Lung (tissue), 12 donors: ENCODE results near the gene RGL4. TPM values are rescaled to one million over a fixed set of nuclear protein-coding genes. Genes with fewer than 3 reads are reported as not detected.
A peak's percentile ranks its signal among the peaks of the same experiment; 100 is the strongest.
"Not testable (repeated sequence)": the region's sequence is repeated elsewhere in the genome, so short reads cannot be mapped to it uniquely, and the experiment has no call there.

Experiments
- ATAC-seq: fragments of 200-7000 bp; cut with Tn5 transposase; one replicate; pipeline ENCODE4 v1.9.1; 2020; ENCODE audit warnings: moderate number of reproducible peaks; ENCODE audit not compliant: insufficient read depth, low FRiP score
- DNase-seq, 3 donors: peaks; one replicate each; pipeline ENCODE4 v3.0.0-alpha.2; 2013 to 2017
- H3K27ac ChIP-seq, 2 donors: one replicate each; pipeline ENCODE4 v1.5.1; 2013; ENCODE audit warnings: mild to moderate bottlenecking in 2 of 2, moderate library complexity in 2 of 2, control low read depth in 1 of 2, inconsistent platforms in 1 of 2, low read depth in 1 of 2, low read length in 1 of 2
- H3K27me3 ChIP-seq, 3 donors: one replicate each; pipeline ENCODE4 v1.5.1; 2013; ENCODE audit warnings: low read length in 2 of 3; ENCODE audit not compliant: control insufficient read depth in 3 of 3, insufficient read depth in 3 of 3
- H3K36me3 ChIP-seq, 4 donors: one replicate each; pipeline ENCODE4 v1.5.1; 2013; ENCODE audit warnings: low read length in 4 of 4, mild to moderate bottlenecking in 1 of 4, moderate library complexity in 1 of 4; ENCODE audit not compliant: control insufficient read depth in 4 of 4, insufficient read depth in 4 of 4
- H3K4me1 ChIP-seq, 5 donors: one replicate each; pipeline ENCODE4 v1.5.1; 2013; ENCODE audit warnings: low read length in 5 of 5, mild to moderate bottlenecking in 2 of 5, moderate library complexity in 1 of 5; ENCODE audit not compliant: control insufficient read depth in 5 of 5, insufficient read depth in 5 of 5
- H3K4me3 ChIP-seq: one replicate; pipeline ENCODE4 v1.5.1; 2013; ENCODE audit warnings: mild to moderate bottlenecking, control low read depth, moderate library complexity
- H3K9ac ChIP-seq, 2 donors: one replicate each; pipeline ENCODE4 v1.5.1; 2013; ENCODE audit warnings: low read length in 2 of 2, control low read depth in 1 of 2; ENCODE audit not compliant: insufficient read depth in 1 of 2
- H3K9me3 ChIP-seq, 4 donors: one replicate each; pipeline ENCODE4 v1.5.1; 2013; ENCODE audit warnings: low read length in 3 of 4, mild to moderate bottlenecking in 1 of 4, moderate library complexity in 1 of 4; ENCODE audit not compliant: control insufficient read depth in 4 of 4, insufficient read depth in 3 of 4
- CTCF ChIP-seq: IDR thresholded peaks from 2 replicates; pipeline ENCODE4 v1.5.1; 2012; ENCODE audit warnings: mild to moderate bottlenecking; ENCODE audit errors: control extremely low read depth, extremely low read depth
- WGBS, 2 donors: extraction: QIAGEN DNeasy Blood & Tissue Kit; methylation state at CpG; one replicate each; pipeline ENCODE4 v1.1.7; 2013; 5-methylcytosine and 5-hydroxymethylcytosine counted together
- polyA plus RNA-seq, 2 donors: library from polyadenylated mRNA; stranded (reverse); fragments of 200-250 nt; gene quantifications; one replicate each; pipeline ENCODE4 v1.2.1, GENCODE V29; 2013
- total RNA-seq, 2 donors: library from RNA; depleted of rRNA in 1 of 2; stranded (reverse); fragments of >200 nt in 1 of 2; gene quantifications; one replicate each; pipeline ENCODE4 v1.2.1, GENCODE V29; 2014 to 2021
- donor health status: control.
- donor health status: control.
- donor health status: Bipolar disorder and iron deficiency.
- donor health status: healthy.
- donor health status: DM: yes; HTN: yes; CAD: no.

The RGL4 gene
- total and polyA plus RNA-seq, 4 donors: 1.3 to 37.0 (median 2.6) TPM

DNA sequence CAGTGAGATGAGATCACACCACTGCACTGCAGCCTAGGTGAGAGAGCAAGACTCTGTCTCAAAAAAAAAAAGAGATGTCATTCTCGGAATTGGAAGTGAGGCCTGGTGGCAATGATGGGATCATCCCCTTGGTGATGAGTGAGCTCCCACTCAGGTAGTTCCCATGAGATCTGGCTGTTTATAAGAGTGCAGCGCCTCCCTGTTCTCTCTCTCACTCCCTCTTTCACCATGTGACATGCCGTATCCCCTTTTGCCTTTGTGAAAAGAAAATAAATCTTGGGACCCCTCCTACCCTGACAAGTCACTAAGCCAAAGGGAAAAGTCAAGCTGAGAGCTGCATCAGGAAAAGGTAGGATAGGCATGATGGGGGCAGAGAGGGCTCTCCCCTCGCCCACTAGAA lies 31.3 kb downstream of the RGL4 start:
- ATAC-seq (no peak), DNase-seq (no peak)
- no peaks in the 10 kb centered on the region for H3K9me3 ChIP-seq
- H3K27me3 ChIP-seq: no peaks in the 10 kb centered on the region
- peaks cover 0 to 3% (median 0%) of the 10 kb centered on the region in 5 donors for H3K4me1 ChIP-seq
- TF ChIP-seq CTCF: no peak
- H3K4me3 ChIP-seq: no peak overlapping the region
- H3K36me3 ChIP-seq: no peaks in the 10 kb centered on the region
- no peak overlapping the region for H3K9ac ChIP-seq
- 80 to 81% methylated on average over 4 of the region's 4 CpGs for WGBS, 2 donors
- no peak overlapping the region for H3K27ac ChIP-seq

DNA sequence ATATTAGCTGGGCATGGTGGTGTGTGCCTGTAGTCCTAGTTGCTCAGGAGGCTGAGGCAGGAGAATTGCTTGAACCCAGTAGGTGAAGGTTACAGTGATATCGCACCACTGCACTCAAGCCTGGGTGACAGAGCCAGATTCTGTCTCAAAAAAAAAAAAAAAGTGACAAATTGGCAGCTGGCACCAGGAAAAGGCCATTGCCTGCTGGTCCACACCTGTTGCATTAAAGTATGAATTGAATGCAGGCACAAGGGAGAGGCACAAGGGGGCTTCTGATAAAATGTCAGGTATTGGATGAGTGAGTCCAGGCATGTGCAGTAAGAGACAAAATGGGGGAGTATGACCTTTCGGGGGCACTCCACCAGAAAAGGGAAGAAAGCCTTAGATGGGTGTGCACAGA lies 31.9 kb downstream of the RGL4 start:
- Histone ChIP-seq H3K4me3 (no peak overlapping the region), H3K9me3 (no peaks in the 10 kb centered on the region), H3K36me3 (no peaks in the 10 kb centered on the region), H3K27ac (peak overlapping the region in 1 of 2 donors; percentile 59), H3K4me1 (no peaks in the 10 kb centered on the region), H3K27me3 (no peaks in the 10 kb centered on the region), H3K9ac (no peak overlapping the region)
- no peak for ATAC-seq
- DNase-seq: no peak
- no peak for TF ChIP-seq CTCF
- 73 to 77% methylated on average over 2 of the region's 2 CpGs for WGBS, 2 donors

DNA sequence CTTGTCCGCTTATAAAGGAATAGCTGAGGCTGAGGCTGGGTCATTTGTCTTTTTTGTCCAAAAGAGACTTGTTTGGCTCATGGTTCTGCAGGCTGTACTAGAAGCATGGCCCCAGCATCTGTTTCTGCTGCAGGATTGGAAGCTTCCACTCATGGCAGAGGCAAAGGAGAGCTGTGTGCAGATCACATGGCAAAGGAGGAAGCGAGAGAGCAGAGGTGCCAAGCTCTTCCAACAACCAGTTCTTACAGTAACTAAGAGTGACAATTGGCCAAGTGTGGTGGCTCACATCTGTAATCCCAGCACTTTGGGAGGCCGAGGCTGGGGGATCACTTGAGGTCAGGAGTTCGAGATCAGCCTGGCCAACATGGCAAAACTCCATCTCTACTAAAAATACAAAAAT lies 37.3 kb downstream of the RGL4 start:
- not testable (repeated sequence) for H3K27me3 ChIP-seq, H3K9ac ChIP-seq, H3K4me1 ChIP-seq, H3K4me3 ChIP-seq, ATAC-seq, H3K36me3 ChIP-seq, H3K9me3 ChIP-seq, DNase-seq, H3K27ac ChIP-seq
- WGBS, 2 donors: 75 to 76% methylated on average over 4 of the region's 4 CpGs

GRCh38 chr22:23737696-23738095 lies 46.9 kb downstream of the RGL4 start:
- ATAC-seq (no peak), DNase-seq (no peak)
- TF ChIP-seq CTCF: no peak
- Histone ChIP-seq H3K36me3 (peaks cover 0 to 8% (median 5%) of the 10 kb centered on the region in 4 donors), H3K4me3 (no peak overlapping the region), H3K27ac (no peak overlapping the region), H3K9ac (no peak overlapping the region), H3K27me3 (no peaks in the 10 kb centered on the region), H3K4me1 (no peaks in the 10 kb centered on the region), H3K9me3 (no peaks in the 10 kb centered on the region)
